Chondrocyte (in vitro differentiated cells): ENCODE data around the gene ACAP3. TPM values are rescaled to one million over a fixed set of nuclear protein-coding genes. Genes with fewer than 3 reads are reported as not detected.

ENCODE experiments used
- DNase-seq: peaks from one replicate; pipeline ENCODE4 v3.0.0; 2021; ENCODE audit warnings: mixed read lengths, low spot score
- H3K27ac Mint-ChIP-seq: one replicate; pipeline ENCODE4 v1.8.0; 2021; ENCODE audit warnings: mild to moderate bottlenecking, moderate library complexity, mixed read lengths; ENCODE audit not compliant: unreplicated experiment
- H3K27me3 Mint-ChIP-seq: 2 replicates; pipeline ENCODE4 v1.8.0; 2021; ENCODE audit warnings: low read depth, mixed read lengths
- H3K36me3 Mint-ChIP-seq: 2 replicates; pipeline ENCODE4 v1.8.0; 2021; ENCODE audit warnings: low read depth, mixed read lengths
- H3K4me1 Mint-ChIP-seq: 2 replicates; pipeline ENCODE4 v1.8.0; 2021; ENCODE audit warnings: low read depth, mild to moderate bottlenecking, mixed read lengths
- H3K4me3 Mint-ChIP-seq: one replicate; pipeline ENCODE4 v1.8.0; 2021; ENCODE audit warnings: mild to moderate bottlenecking, moderate library complexity, mixed read lengths; ENCODE audit not compliant: unreplicated experiment
- H3K9me3 Mint-ChIP-seq: 2 replicates; pipeline ENCODE4 v1.8.0; 2021; ENCODE audit warnings: low read depth, mixed read lengths
- total RNA-seq: library from RNA; stranded (reverse); gene quantifications from 3 replicates; pipeline ENCODE4 v1.2.1, GENCODE V29; 2021
- TF ChIP-seq, protein P1 (sequence below): fragments of 200-600 bp; sonication (generic); IDR thresholded peaks from 2 replicates; pipeline ENCODE4 v1.5.0; 2021; ENCODE audit warnings: antibody characterized with exemption, mild to moderate bottlenecking, moderate library complexity

ACAP3 gene
- total RNA-seq, 1 donor from 2014 or later, result 51.9 TPM

DNA sequence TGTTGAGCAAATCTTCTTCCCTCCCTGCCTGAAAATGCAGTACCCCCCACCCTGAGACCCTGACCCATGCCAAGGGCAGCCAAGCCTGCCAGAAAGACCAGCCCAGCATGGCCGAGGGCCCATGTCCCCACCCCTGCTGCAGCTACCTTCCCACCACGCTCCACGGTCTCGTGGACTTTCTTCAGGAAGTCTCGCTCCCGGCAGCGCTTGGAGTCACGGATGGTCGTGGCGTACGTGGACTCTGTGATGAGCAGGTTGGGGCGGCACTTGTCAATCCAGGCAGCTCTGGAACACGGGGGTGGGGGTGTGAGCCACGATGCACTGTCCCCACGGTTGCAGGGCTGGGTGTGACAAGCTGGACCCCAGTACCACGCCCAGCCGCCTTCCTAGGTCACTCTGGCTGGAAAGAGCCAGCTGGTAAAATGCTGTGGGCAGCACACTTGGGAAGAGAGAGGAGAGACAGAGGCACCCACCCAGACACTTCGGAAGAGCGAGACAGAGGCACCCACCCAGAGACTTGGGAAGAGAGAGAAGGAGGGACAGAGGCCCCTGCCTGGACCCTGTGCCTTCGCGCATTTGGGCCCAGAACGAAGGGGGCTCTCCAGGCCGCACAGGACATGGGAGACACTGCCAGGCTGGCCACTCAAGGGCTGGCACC is 7.1 kb upstream of the ACAP3 start:
- no peak for DNase-seq
- H3K9me3 Mint-ChIP-seq, result no peaks in the 10 kb centered on the region
- TF ChIP-seq, protein P1, sequence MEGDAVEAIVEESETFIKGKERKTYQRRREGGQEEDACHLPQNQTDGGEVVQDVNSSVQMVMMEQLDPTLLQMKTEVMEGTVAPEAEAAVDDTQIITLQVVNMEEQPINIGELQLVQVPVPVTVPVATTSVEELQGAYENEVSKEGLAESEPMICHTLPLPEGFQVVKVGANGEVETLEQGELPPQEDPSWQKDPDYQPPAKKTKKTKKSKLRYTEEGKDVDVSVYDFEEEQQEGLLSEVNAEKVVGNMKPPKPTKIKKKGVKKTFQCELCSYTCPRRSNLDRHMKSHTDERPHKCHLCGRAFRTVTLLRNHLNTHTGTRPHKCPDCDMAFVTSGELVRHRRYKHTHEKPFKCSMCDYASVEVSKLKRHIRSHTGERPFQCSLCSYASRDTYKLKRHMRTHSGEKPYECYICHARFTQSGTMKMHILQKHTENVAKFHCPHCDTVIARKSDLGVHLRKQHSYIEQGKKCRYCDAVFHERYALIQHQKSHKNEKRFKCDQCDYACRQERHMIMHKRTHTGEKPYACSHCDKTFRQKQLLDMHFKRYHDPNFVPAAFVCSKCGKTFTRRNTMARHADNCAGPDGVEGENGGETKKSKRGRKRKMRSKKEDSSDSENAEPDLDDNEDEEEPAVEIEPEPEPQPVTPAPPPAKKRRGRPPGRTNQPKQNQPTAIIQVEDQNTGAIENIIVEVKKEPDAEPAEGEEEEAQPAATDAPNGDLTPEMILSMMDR, result no peak
- no peak overlapping the region for H3K4me3 Mint-ChIP-seq
- no peak overlapping the region for H3K27ac Mint-ChIP-seq
- H3K4me1 Mint-ChIP-seq, result peaks cover 20% of the 10 kb centered on the region
- peaks cover 14% of the 10 kb centered on the region for H3K36me3 Mint-ChIP-seq
- no peaks in the 10 kb centered on the region for H3K27me3 Mint-ChIP-seq

DNA sequence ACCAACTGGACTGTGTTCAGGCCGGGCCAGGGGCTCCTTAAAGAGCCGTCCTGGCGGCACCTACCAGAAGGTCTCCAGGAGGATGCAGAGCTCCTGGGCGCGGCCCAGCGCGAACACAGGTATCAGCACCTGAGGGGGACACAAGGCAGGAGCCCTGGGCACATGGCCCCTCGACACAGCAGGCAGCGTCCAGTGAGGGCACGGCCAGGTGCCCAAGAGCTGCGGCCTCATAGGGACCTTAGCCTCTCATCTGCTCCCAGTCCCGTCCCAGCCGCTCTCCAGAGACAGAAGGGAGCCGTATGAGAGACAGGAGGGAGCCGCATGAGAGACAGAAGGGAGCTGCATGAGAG is 6.5 kb upstream of the ACAP3 start:
- Mint-ChIP-seq H3K9me3 (no peaks in the 10 kb centered on the region), H3K4me1 (peaks cover 18% of the 10 kb centered on the region), H3K4me3 (no peak overlapping the region), H3K27me3 (no peaks in the 10 kb centered on the region), H3K36me3 (peaks cover 14% of the 10 kb centered on the region), H3K27ac (no peak overlapping the region)
- TF ChIP-seq, protein P1, result no peak
- DNase-seq, result no peak

DNA sequence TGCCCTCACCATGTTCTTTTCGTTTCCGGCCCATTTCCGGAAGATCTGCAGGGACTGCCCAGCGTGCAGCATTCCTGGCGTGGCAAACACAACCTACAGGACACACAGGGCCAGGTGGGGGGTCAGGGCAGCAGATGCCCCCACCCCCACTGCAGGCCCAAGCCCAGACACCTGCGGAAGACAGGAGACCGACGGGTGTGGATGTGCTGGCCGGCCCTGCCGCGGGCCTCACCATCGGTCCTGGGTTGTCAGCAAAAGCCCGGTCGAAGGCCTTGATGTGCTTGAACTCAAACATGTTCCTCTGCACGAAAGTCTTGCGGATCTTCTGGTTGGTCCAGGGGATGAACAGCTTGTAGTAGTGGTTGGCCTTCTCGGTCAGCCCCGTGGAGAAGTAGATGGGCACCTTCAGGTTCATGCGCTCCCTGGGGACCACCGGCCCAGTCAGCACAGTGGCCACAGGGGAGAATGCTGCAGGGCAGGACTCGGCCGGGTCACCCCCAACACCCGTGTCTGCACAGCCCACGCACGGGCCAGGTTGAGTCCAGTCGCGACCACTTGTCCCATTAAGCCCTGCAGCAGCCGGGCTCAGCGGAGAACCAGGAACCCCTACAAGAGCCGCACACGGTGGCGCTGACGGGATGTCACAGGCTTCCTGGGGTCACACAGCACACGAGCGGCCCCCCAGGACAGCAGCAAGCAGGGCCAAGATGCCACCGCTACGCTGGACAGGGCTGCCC is 5.9 kb upstream of the ACAP3 start:
- Mint-ChIP-seq H3K4me3 (no peak overlapping the region), H3K27me3 (no peaks in the 10 kb centered on the region), H3K36me3 (peaks cover 14% of the 10 kb centered on the region), H3K27ac (no peak overlapping the region), H3K9me3 (no peaks in the 10 kb centered on the region), H3K4me1 (peaks cover 14% of the 10 kb centered on the region)
- DNase-seq, result no peak
- TF ChIP-seq, protein P1, result no peak

DNA sequence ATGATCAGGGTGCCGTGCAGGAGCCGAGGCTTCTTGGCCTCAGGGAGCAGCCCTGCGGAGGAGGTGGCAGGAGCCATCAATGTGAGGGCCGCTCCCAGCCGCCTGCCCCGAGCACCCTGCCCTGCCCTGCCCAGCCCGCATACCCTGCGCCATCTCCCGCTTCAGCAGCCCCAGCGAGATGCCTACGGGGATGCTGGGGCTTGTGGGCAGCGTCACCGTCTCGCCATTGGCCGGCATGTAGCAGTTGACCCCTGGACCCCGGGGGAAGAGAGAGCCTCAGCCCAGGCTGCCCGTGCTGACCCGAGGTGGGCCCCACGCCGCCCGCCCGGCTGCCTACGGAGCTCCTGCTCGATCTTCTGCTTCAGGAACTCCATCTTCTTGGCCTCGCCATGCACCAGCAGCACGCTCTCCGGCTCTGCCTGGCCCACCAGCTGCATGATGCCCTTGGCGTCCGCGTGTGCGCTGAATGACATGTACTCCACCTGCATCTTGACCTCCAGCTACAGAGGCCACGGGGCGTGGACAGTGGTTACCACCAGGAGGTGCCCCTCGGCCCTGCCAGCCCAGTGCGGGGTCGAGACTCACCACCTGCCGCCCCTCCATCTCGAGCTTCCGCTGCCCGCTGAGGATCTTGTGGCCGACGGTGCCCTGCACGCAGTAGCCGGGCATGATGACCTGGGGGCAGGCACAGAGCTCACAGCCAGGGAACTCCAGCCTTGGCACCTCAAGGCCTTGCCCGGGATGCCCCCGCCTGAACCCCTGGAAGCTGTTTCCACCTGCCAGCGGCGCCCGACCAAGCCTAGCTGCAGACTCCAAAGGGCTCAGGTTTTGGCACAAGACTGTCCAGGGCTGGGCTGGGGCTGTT is 5.0 kb upstream of the ACAP3 start:
- Mint-ChIP-seq H3K27me3 (no peaks in the 10 kb centered on the region), H3K36me3 (peaks cover 14% of the 10 kb centered on the region), H3K4me3 (no peak overlapping the region), H3K4me1 (peaks cover 5% of the 10 kb centered on the region), H3K9me3 (no peaks in the 10 kb centered on the region), H3K27ac (no peak overlapping the region)
- DNase-seq, result no peak
- TF ChIP-seq, protein P1, result no peak
